ENCODE results near the gene TGM2. TPM values are rescaled to one million over a fixed set of nuclear protein-coding genes. Genes with fewer than 3 reads are reported as not detected.

Gene TGM2
- total RNA-seq, 1 experiment from 2014 or later: 138 TPM

GRCh38 chr20:38155811-38156210 is 9.3 kb downstream of the TGM2 start:
- DNase-seq: no peak
- peaks cover 10% of the 10 kb centered on the region for H3K4me1 Mint-ChIP-seq (ENCODE audit: low read depth, unreplicated experiment)
- H3K4me3 ChIP-seq (ENCODE audit: low read depth, low read length): no peak overlapping the region
- BruUV-seq (replicated peaks): no TSS peak
- peaks cover 24% of the 10 kb centered on the region for H3K4me1 ChIP-seq
- no peak for TF ChIP-seq CTCF (IDR thresholded peaks at IDR 0.05; ENCODE audit: insufficient read depth in 1 of 2, low read depth in 1 of 2, low read length in 1 of 2, severe bottlenecking in 1 of 2, unreplicated experiment in 1 of 2)
- intact Hi-C loops (cut with micrococcal nuclease; ENCODE audit: unreplicated experiment): no loop called here
- ChIA-PET CTCF (interaction anchor here (0.9 to 2.2 kb wide), 3 partner anchors 12 to 98 kb away, joined by 3 to 6 read pairs (median 5); no protein-coding TSS in a partner anchor), POLR2A (no interaction called here)
- no peaks in the 10 kb centered on the region for H3K36me3 ChIP-seq (ENCODE audit: control insufficient read depth, insufficient read depth, low read length)
- H3K9me3 Mint-ChIP-seq (ENCODE audit: unreplicated experiment): no peaks in the 10 kb centered on the region
- no peaks in the 10 kb centered on the region for H3K27me3 Mint-ChIP-seq (ENCODE audit: insufficient read depth, unreplicated experiment)
- H3K27ac Mint-ChIP-seq (ENCODE audit: unreplicated experiment): no peak overlapping the region
- H3K4me3 Mint-ChIP-seq (ENCODE audit: unreplicated experiment): no peak overlapping the region
- no peaks in the 10 kb centered on the region for H3K9me3 ChIP-seq
- no peaks in the 10 kb centered on the region for H3K27me3 ChIP-seq (replicated peaks; ENCODE audit: control insufficient read depth, insufficient read depth, low read length)
- peaks cover 43% of the 10 kb centered on the region for H3K36me3 Mint-ChIP-seq (ENCODE audit: insufficient read depth, unreplicated experiment)

DNA sequence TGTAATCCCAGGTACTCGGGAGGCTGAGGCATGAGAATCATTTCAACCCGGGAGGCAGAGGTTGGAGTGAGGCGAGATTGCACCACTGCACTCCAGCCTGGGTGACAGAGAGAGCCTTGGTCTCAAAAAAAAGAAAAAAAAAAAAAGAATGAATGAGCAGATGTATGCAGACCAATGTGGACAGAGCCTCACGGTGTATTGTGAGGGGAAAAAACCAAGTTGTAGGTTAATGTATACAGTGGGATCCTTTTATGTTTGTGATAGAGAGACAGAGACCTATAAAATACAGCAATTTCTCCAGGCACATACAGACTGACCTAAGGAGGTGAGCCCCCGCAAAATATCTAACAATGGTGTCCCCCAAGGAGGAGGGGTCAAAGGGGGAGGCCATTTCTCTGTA is 11.7 kb downstream of the TGM2 start:
- H3K27me3 Mint-ChIP-seq (ENCODE audit: insufficient read depth, unreplicated experiment): no peaks in the 10 kb centered on the region
- intact Hi-C loops (cut with micrococcal nuclease; ENCODE audit: unreplicated experiment): no loop called here
- ChIA-PET POLR2A (no interaction called here), CTCF (interaction anchor here (0.6 kb wide), 1 partner anchor 72 kb away, joined by 3 read pairs; no protein-coding TSS in a partner anchor)
- no peak for TF ChIP-seq CTCF (IDR thresholded peaks at IDR 0.05; ENCODE audit: insufficient read depth in 1 of 2, low read depth in 1 of 2, low read length in 1 of 2, severe bottlenecking in 1 of 2, unreplicated experiment in 1 of 2)
- Histone ChIP-seq H3K36me3 (ENCODE audit: control insufficient read depth, insufficient read depth, low read length) (no peaks in the 10 kb centered on the region), H3K27me3 (replicated peaks; ENCODE audit: control insufficient read depth, insufficient read depth, low read length) (no peaks in the 10 kb centered on the region), H3K9me3 (no peaks in the 10 kb centered on the region), H3K4me3 (ENCODE audit: low read depth, low read length) (no peak overlapping the region), H3K4me1 (peaks cover 7% of the 10 kb centered on the region)
- no peaks in the 10 kb centered on the region for H3K4me1 Mint-ChIP-seq (ENCODE audit: low read depth, unreplicated experiment)
- no TSS peak for BruUV-seq (replicated peaks)
- H3K36me3 Mint-ChIP-seq (ENCODE audit: insufficient read depth, unreplicated experiment): peaks cover 43% of the 10 kb centered on the region
- H3K27ac Mint-ChIP-seq (ENCODE audit: unreplicated experiment): no peak overlapping the region
- no peak overlapping the region for H3K4me3 Mint-ChIP-seq (ENCODE audit: unreplicated experiment)
- H3K9me3 Mint-ChIP-seq (ENCODE audit: unreplicated experiment): no peaks in the 10 kb centered on the region
- DNase-seq: no peak

GRCh38 chr20:38152621-38153221 is 12.3 kb downstream of the TGM2 start:
- no peak for DNase-seq
- Histone ChIP-seq H3K27me3 (replicated peaks; ENCODE audit: control insufficient read depth, insufficient read depth, low read length) (no peaks in the 10 kb centered on the region), H3K36me3 (ENCODE audit: control insufficient read depth, insufficient read depth, low read length) (no peaks in the 10 kb centered on the region), H3K9me3 (no peaks in the 10 kb centered on the region), H3K4me1 (peaks cover 7% of the 10 kb centered on the region), H3K4me3 (ENCODE audit: low read depth, low read length) (no peak overlapping the region)
- Mint-ChIP-seq H3K27ac (ENCODE audit: unreplicated experiment) (no peak overlapping the region), H3K4me3 (ENCODE audit: unreplicated experiment) (no peak overlapping the region), H3K4me1 (ENCODE audit: low read depth, unreplicated experiment) (no peaks in the 10 kb centered on the region), H3K9me3 (ENCODE audit: unreplicated experiment) (no peaks in the 10 kb centered on the region), H3K36me3 (ENCODE audit: insufficient read depth, unreplicated experiment) (peaks cover 47% of the 10 kb centered on the region), H3K27me3 (ENCODE audit: insufficient read depth, unreplicated experiment) (no peaks in the 10 kb centered on the region)
- POLR2A ChIA-PET: interaction anchor here (0.7 kb wide), 1 partner anchor 9 kb away, joined by 3 read pairs; no protein-coding TSS in a partner anchor
- CTCF ChIA-PET: interaction anchor here (0.6 to 1.5 kb wide), 2 partner anchors 11 to 37 kb away, joined by 4 to 5 read pairs; no protein-coding TSS in a partner anchor
- no peak for TF ChIP-seq CTCF (IDR thresholded peaks at IDR 0.05; ENCODE audit: insufficient read depth in 1 of 2, low read depth in 1 of 2, low read length in 1 of 2, severe bottlenecking in 1 of 2, unreplicated experiment in 1 of 2)
- BruUV-seq (replicated peaks): no TSS peak
- intact Hi-C loops (cut with micrococcal nuclease; ENCODE audit: unreplicated experiment): no loop called here

Measured in Caco-2 (cell line).